CD1c-positive myeloid dendritic cell (primary cell): Measurements from ENCODE around the gene TRA2A.

ENCODE experiments used
- DNase-seq: peaks from one replicate; pipeline ENCODE4 v3.0.0-alpha.2; 2016; ENCODE audit errors: extremely low spot score

The TRA2A gene

GRCh38 chr7:23470330-23471105 lies 61.3 kb downstream of the TRA2A start, which contains the start of gene IGF2BP3:
Gene IGF2BP3, minus strand, starts transcription at chr7:23470491. Its CDS starts 381 bp downstream, at chr7:23470110.
- DNase-seq, result peak; percentile 26

- no peak for DNase-seq
Measured at GRCh38 chr7:23469961-23470250, 61.9 kb downstream of the TRA2A start.

- DNase-seq, result peak; percentile 29
Measured at GRCh38 chr7:23469150-23469960, 62.4 kb downstream of the TRA2A start.

DNA sequence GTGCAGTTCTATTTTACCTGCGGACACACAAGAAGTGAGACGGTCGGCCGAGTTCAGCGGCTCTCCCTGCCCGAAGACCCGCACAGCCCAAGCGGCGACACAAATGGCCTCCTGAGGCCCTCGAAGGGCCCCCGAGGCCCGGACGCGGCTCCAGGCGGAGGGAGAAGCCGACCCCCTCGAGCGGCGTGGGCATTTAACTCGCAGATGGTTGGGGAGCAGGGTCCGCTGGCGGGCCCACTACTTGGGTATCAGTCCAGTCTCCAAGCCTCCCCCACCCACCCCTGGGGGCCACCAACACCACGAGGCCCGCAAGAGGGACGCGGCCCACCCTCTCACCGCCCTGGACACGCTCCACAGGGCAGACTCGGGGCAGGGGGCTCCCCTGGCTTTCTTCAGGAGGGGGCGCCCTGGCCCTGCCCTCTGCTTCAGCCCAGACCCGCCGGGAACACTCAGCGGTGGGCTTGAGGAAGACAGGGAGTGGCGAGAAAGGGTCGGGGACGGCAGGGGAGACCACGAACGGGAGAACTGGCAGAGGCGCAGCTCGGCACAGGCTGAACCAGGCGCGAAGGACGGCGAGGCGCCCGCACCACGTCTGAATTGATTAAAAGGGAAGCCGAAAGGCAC lies 63.1 kb downstream of the TRA2A start:
- no peak for DNase-seq

- peak; percentile 24 for DNase-seq
Measured at GRCh38 chr7:23467806-23468525, 63.8 kb downstream of the TRA2A start.

DNA sequence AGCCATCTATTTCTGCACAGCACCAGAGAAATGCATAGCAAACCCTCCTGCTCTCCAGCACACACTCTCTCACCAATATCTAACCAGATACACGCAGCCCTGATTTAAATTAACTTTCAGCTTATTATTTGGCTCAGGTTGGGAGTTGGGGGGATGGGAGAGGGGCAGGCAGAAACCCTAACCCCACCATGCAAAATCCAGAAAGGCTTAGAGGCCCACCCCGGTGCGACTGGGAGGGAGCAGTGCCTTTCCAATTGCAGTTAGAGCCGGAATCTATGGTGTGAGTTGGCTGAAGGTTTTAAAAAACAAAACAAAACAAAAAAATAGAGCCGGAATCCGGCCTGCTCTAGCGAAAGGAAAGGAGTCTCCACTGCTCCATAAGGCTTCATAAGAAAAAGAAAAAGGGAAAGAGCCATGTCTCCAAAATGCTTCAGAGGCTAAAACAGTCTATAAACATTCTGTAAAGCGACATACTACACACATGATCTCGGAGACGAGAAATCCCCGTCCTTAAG lies 64.4 kb downstream of the TRA2A start:
- no peak for DNase-seq

- no peak for DNase-seq
Measured at GRCh38 chr7:23462846-23463245, 68.9 kb downstream of the TRA2A start.

GRCh38 chr7:23458044-23458443 lies 73.7 kb downstream of the TRA2A start:
- no peak for DNase-seq

- no peak for DNase-seq
Measured at GRCh38 chr7:23456093-23456492, 75.7 kb downstream of the TRA2A start.

GRCh38 chr7:23454881-23455526 lies 76.8 kb downstream of the TRA2A start:
- no peak for DNase-seq
